DMS114 treated with DMSO at 0.1 percent for 48 hours (cell line): ENCODE results near the gene PITX3.
"Not testable (repeated sequence)": the region's sequence is repeated elsewhere in the genome, so short reads cannot be mapped to it uniquely, and the experiment has no call there.

Experiments
- DNase-seq: peaks from one replicate; lab custom pipeline; 2025; ENCODE audit not compliant: unreplicated experiment; lab: John Stamatoyannopoulos, UW

The PITX3 gene

DNA sequence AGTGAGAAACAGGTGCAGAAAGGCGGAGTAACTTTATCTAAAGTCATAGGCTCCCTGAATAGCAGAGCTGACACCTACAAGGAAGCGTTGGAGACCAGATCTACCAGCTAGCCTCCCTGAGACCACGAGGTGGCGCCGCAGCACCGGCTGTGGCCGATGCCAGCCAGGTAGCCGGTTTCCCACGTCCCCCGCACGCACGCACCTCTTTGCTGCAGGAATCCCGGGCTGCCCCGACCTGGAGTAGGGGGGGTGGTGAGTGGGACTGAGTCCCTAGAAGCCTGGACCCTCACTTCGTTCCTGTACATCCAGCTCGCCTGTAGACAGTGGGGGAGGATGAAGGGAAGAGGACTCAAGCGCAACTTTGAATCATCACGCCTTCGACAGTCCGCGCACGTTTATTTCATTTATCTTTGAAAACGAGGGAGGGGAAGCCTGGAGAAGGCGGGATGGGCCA lies 11.5 kb downstream of the PITX3 start:
- peak; percentile 55 for DNase-seq

DNA sequence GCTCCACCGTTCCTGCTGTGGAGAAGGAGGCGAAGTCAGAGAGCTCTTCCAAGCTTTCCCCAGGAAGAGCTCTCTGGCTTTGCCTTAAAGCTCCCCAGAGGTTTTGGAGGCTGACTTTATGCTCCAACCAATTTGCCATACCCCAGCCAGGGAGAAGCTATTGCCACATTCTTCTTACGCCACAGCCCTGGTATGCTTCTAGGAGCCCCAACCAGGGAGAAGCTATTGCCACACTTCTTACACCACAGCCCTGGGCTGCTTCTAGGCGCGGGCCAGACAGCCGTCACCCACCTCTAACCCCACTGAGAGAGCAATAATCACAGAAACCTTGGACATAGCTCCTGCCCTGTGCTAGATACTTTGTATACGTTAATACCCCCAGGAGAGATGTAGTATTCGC lies 14.3 kb downstream of the PITX3 start:
- DNase-seq, result no peak

DNA sequence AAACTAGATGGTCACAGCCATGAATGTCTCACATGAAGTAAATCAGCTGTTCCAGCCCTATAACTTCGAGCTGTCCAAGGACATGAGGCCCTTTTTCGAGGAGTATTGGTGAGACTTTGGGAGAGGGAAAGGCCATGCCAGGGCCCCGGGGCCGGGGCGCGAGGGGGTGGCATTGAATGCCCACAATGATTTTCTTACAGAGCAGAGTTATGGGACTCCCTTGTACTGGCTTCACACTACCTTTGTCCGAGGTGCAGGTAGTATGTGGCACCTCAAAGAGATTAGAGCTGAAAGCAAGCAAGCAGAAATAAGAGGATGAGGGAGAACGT lies 14.8 kb downstream of the PITX3 start:
- no peak for DNase-seq

DNA sequence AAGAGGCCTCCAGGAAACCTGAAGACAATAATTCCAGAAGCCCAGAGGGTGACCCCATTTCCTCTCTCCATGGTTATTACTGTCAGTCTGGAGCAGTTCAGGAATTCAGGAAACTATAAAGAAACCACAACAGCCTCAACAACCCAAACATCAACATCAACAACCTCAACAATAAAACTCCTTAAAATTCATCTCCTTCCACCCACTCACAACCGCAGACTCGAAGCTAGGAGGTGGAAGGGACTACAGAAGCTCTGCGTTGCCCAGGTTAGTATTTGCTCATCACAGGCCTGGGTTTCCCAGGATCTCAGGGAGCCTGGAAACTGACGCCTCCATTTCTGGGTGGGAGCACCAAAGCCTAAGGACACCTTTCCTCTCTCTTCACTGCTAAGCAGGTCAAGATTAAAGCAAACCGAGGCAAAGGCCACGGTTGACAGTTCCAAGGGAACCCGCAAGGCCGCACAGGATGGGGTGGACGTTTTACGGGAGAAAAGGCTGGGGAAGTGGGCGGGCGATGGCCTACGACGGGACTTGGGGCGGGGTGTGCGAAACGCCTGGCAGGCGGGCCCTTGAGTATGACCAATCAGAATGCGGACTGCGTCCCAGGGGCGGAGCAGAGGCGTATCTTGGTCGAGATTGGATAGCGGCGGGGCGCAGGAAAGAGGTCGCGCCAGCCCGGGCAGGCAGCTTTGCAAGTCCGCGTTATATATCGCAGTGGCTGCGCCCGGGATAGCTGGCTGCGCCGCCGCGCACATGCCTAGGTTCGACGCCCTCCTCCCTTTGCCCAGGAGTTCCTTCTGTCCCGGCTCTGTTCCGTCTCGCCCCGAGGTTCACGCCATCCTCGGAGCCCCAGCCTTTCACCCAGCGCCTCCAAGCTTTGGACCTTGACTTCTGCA lies 15.4 kb downstream of the PITX3 start, which contains the start of gene ELOVL3:
ELOVL3 (plus strand) TSS at position 654 of the 896 bp plus-strand sequence. CDS start 250 bp downstream, outside the sequence.
- DNase-seq, result peak; percentile 95

DNA sequence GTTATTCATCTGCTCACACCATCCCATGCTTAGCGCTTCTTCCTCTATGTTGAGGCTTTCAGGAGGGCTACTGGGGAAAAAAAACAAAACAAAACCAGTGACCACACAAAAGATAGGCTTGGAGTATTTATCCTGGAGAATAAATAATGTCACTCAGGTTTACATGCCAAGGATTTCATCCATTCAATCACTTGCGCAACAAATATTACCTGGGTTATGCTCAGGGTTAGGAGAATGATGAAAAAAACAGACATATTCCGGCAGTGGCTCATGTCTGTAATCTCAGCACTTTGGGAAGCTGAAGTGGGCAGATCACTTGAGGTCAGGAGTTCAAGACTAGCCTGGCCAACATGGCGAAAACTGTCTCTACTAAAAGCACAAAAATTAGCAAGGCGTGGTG lies 18.5 kb downstream of the PITX3 start:
- no peak for DNase-seq

DNA sequence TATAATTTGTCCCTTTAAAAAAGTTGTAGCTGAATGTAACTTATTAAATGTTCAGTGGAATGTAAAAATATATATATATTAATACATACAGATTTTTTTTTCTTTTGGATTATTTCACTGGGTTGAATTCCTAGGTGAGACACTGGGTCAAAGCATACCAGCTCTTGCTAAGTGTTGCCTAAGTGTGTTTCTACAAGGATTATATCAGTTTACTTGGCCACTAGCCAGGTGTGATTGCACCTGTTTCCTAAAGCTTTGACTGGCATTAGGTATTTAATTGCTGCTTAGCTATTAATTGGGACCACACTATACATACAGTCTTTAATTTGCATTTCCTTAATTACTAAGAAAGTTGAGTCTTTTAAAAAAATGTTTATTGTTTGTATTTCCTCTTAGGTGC lies 20.7 kb downstream of the PITX3 start:
- no peak for DNase-seq

DNA sequence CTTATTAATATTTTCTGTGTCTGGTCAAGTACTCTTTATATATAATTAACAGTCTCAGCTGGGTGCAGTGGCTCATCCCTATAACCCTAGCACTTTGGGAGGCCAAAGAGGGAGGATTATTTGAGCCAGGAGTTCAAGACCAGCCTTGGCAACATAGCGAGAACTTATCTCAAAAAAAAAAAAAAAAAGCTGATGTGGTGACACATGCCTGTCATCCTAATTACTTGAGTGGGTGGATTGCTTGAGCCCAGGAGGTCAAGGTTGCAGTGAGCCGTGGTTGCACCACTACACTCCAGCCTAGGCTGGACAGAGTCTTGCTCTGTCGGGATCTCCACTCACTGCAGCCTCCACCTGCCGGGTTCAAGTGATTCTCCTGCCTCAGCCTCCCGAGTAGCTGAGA lies 21.9 kb downstream of the PITX3 start:
- DNase-seq, result no peak

DNA sequence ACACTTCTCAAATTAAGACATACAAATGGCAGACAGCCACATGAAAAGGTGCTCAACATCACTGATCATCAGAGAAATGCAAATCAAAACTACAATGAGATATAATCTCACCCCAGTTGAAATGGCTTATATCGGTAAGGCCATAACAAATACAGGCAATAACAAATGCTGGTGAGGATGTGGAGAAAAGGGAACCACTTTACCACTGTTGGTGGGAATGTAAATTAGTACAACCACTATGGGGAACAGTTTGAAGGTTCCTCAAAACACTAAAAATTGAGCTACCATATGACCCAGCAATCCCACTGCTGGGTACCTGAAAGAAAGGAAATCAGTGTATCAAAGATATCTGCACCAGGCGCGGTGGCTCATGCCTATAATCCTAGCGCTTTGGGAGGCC lies 27.7 kb downstream of the PITX3 start:
- not testable (repeated sequence) for DNase-seq

DNA sequence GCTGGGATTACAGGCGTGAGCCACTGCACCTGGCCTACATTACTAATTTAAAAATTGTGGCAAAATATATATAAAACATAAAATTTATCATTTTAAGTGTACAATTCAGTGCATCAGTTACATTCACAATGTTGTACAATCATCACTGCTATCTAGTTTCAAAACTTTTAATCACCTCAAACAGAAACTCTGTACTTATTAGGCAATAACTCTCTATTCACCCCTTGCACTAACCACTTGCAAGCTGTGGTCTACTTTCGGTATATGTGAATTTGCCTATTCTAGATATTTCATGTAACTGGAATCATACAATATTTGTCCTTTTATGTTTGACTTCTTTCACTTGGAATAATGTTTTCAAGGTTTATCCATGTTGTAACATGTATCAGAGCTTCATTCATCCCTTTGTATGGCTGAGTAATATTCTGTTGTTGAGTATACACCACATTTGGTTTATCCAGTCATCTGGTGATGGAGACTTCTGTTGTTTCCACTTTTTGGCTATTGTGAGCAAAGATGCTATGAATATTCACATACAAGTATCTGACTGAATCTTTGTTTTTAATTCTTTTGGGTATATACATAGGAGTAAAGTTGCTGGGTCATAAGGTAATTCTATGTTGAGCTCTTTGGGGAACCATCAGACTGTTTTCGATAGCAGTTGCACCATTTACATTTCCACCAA lies 29.6 kb downstream of the PITX3 start:
- DNase-seq, result no peak

DNA sequence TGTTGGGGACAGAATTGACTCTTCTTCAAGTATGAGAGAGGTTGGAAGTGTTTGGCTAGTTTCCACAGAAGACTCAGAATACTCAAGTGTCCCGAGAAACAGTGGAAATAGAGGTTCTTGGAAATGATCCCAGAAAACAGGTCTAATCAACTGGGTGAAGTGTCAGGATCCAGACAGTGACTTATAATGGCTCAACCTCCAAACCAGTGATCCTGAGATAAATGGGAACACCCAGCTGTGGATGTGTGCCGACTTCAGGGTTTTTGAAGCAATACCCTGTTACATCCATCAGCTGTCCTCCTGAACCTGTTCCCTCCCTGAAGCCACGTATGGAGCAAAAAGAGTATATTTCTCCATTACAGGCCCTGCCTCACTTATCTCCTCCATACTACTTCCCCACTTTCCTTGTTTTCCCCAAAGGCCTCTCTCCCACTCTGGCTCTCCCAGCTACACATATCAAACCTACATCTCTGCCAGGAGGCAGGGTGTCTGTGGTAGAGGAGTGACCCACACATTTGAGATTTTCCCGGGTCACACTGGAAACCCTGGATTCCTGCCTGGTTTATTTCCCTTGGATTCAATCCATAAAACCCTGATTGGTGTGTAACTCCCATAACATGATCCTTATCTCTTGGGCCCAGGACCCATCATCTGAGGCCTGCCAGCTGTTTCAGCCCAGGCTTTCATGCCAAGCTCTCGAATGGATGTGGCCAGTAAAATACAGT lies 32.8 kb downstream of the PITX3 start:
- no peak for DNase-seq

DNA sequence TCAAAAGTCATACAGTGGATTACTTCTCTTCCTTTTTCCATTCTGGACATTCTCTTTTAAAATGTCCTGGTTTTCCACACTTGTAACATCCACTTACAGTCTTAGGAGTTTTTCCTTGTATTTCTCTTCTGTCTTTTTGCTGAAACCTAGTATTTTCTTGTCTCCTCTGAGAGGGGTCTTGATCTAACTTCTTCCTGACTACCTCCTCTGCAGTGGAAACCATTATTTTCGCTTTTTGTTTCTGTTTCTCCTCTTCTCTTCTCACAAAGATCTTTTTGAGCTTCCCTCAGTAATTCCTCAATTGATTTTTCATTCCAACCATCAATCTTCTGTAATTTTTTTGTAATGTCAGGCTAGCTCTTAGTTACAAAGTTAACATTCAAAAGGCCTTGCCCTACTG lies 38.9 kb downstream of the PITX3 start:
- no peak for DNase-seq

DNA sequence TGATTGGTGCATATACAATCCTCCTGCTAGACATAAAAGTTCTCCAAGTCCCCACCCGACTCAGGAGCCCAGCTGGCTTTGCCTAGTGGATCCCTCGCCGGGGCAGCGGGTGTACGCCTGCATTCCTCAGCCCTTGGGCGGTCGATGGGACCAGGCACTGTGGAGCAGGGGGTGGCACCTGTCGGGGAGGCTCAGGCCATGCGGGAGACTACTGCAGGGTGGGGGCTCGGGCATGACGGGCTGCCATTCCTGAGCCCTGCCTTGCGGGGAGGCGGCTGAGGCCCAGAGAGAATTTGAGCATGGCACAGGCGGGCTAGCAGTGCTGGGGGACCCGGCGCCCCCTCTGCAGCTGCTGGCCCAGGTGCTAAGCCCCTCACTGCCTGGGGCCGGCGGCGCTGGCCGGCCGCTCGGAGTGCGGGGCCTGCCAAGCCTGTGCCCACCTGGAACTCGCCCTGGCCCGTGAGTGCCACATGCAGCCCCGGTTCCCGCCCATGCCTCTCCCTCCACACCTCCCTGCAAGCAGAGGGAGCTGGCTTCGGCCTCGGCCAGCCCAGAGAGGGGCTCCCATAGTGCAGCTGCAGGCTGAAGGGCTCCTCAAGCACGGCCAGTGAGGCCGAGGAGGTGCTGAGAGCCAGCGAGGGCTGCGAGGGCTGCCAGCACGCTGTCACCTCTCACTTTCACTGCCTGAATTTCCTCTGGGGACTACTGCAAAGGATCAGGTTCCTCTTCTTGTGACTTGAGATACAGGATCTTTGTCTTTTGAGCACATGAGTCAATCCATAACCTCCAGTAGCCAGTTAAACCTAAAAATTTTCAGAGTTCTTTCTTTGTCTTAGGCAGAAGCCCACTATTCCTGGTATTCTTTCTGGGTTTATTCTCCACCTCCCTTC lies 40.3 kb downstream of the PITX3 start:
- DNase-seq, result no peak

DNA sequence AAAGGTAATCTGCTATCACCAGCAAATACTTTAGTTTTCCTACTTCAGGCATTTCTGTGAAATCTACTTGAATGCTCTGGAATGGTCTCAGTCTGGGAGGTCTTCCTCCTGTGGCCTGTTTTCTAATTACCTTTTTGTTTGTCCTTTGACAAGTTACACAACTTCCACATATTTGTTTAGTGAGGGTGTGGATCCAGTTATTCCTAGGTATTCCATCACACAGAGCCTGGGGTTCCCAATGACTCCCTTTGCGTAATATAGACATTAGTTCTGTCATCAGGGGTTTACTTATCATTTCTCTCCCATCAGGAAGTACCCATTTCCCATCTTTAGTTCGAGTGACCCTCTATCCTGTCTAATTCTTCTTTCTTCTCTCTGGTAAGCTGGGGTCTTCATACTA lies 43.3 kb downstream of the PITX3 start:
- DNase-seq, result no peak

DNA sequence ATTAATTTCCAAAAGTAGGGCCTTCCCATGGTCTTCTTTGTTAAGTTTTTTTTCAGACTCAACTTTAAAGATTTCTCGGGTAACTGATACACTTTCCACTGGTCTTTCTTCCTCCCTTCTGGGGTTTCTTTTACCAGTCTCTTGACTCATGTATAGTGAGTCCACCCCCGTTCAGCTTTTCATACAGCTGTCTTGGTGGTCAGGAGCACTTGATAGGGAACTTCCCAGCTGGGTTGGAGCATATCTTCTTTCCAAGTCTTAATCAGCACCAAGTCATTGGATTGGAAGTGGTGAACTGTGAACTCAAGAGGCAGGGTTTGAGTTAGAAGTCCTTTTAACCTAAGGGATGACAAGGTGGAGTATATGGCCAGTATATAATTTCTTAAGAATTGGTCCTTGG lies 44.4 kb downstream of the PITX3 start:
- no peak for DNase-seq

DNA sequence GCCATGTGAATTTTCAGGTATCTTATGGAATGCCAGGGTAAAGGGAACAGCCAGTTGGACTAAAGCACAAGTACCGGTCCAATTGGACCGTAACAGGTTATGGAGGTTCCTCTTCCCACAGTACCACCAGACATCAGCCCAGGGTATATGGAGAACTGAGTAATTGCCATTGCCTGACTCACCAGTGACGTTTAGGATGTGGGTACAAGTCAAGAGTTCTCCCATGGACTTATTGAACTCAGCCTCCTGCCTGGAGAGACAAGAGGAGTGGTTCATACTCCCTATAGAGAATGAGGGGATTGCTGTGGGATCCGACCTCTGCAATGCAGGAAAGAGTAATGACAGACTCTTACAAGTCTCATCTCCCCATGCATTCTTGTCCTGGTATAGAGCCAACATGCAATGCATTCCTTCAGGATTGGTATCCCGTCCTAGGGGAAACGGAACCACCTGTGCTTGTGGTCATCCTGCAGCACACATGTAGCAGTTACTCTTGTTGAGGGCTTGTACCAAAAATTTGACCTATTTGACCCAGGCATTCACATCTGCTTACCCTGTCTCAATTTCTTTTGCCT lies 45.9 kb downstream of the PITX3 start:
- DNase-seq, result no peak

DNA sequence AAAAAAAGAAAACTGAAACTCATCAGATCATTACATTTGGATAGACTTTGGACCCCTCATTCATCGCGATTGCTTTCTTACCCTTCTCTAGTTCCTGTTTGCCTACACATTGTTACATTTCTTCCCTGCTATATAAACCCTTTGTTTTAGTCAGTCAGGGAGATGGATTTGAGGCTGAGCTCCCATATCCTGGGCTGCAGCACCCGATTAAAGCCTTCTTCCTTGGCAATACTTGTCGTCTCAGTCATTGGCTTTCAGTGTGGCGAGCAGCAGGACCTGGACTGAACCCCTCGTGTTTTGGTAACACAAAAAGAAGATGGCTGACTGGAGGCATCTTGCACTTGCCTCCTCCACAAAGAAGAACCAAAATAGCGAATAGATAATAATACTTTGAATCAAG lies 49.4 kb downstream of the PITX3 start:
- DNase-seq, result no peak

DNA sequence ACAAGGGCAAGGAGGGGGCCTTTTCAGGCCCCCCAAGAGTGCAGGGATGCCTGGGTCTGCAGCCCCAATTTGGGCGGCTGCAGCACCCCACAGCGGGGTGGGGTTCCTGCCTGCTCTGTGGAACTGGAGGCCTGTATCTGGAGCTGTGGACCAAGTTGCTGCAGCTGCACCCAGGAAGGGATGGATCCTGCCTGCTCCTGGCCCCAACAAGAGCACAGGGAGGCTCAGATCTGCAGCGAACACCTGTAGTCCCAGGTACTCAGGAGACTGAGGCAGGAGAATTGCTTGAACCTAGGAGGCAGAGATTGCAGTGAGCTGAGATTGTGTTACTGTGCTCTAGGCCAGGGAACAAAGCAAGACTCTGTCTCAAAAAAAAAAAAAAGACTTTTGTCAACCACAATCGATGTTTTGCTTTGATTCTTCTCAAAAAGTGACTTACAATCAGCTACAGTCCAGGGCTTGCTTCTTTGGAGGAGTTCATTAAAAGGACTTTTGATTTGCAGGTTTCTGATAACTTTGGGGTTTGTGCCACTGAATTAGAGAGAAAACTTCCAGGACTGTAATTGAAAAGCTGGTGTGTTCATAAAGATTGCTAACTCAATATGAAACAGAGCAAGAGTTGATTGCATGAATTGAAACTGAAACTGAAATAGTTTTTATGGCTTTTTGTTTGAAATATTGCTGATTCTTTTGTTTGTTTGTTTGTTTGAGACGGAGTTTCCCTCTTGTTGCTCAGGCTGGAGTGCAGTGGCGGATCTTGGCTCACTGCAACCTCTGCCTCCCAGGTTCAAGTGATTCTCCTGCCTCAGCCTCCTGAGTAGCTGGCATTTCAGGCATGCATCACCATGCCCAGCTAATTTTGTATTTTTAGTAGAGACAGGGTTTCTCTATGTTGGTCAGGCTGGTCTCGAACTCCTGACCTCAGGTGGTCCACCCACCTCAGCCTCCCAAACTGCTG lies 52.1 kb downstream of the PITX3 start:
- DNase-seq, result not testable (repeated sequence)

DNA sequence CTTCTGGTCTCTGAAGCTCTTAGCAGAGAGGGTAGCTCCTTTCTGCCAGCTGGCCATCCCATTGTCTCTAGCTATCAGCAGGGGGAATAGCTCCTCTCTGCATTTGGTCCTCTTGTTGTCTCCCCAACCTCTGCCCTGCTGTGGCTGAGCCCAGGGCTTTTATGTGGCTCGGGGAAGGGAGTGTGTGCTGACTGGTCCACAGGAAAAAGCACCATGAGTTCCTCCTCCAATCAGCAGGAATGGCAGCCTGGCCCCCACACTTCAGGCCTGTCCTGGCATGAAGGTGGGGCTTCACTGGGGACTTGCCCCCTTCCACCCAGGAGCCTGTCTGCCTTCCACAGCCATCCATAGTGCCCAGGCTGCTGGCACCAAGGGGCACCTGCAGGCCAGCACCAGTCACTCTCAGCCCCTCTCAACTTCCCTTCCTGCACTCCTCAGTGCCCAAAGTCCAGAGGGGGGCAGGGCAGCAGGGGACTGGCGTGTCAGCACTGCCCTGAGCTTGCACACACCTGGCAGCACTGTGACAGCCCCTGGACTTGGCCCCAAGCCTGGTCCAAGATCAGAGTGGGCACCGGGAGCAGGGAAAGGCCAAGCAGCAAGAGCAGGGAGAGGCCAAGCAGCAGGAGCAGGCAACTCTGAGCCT lies 52.9 kb downstream of the PITX3 start:
- DNase-seq, result no peak
